HAP-1 (cell line): ENCODE results near the gene EXOC1.
"Not testable (repeated sequence)": the region's sequence is repeated elsewhere in the genome, so short reads cannot be mapped to it uniquely, and the experiment has no call there.

ENCODE experiments used
- DNase-seq, 2 experiments: peaks; one replicate each; pipeline ENCODE4 v3.0.0-alpha.2; 2016 to 2020; ENCODE audit warnings: low spot score in 2 of 2
- H3K27me3 ChIP-seq: fragments of 250-450 bp; sonication (Bioruptor Pico); 2 replicates; pipeline ENCODE4 v1.5.1; 2020; ENCODE audit warnings: low read depth, mild to moderate bottlenecking, moderate library complexity
- H3K36me3 ChIP-seq: fragments of 250-450 bp; sonication (Bioruptor Pico); replicated peaks from 2 replicates; pipeline ENCODE4 v1.5.1; 2020; ENCODE audit warnings: mild to moderate bottlenecking
- H3K4me1 ChIP-seq: fragments of 250-450 bp; sonication (Bioruptor Pico); 2 replicates; pipeline ENCODE4 v1.5.1; 2020; ENCODE audit warnings: mild to moderate bottlenecking
- H3K4me3 ChIP-seq: fragments of 250-450 bp; sonication (Bioruptor Pico); 2 replicates; pipeline ENCODE4 v1.5.1; 2020; ENCODE audit warnings: mild to moderate bottlenecking, moderate library complexity
- H3K9me3 ChIP-seq: fragments of 250-450 bp; sonication (Bioruptor Pico); 2 replicates; pipeline ENCODE4 v1.5.1; 2020; ENCODE audit warnings: mild to moderate bottlenecking, moderate library complexity
- in situ Hi-C: fragments of 300-500 bp; cut with MboI; formaldehyde crosslinking; loops from 3 replicates; pipeline ENCODE4 v1.14.3; 2020; ENCODE audit warnings: low sequenced_read_pairs, inconsistent platforms, mixed read lengths

EXOC1 gene

GRCh38 chr4:55932511-55932910 lies 79.1 kb downstream of the EXOC1 start:
- Histone ChIP-seq H3K4me1 (peaks cover 7% of the 10 kb centered on the region), H3K27me3 (no peaks in the 10 kb centered on the region), H3K36me3 (no peaks in the 10 kb centered on the region), H3K4me3 (no peak overlapping the region), H3K9me3 (peaks cover 10% of the 10 kb centered on the region)
- in situ Hi-C loops = no loop called here
- no peak for DNase-seq

- Histone ChIP-seq H3K36me3 (no peaks in the 10 kb centered on the region), H3K4me1 (no peaks in the 10 kb centered on the region), H3K4me3 (no peak overlapping the region), H3K27me3 (no peaks in the 10 kb centered on the region), H3K9me3 (peaks cover 7% of the 10 kb centered on the region; the same call in 1 of the 2 replicates)
- in situ Hi-C loops = no loop called here
- DNase-seq = no peak
Observed at GRCh38 chr4:55933611-55934010, 80.2 kb downstream of the EXOC1 start.

- H3K4me1 ChIP-seq, H3K9me3 ChIP-seq, DNase-seq, in situ Hi-C loops, H3K36me3 ChIP-seq, H3K27me3 ChIP-seq, H3K4me3 ChIP-seq: not testable (repeated sequence)
Observed at GRCh38 chr4:55935907-55936306, 82.5 kb downstream of the EXOC1 start.

GRCh38 chr4:55938481-55938880 lies 85.0 kb downstream of the EXOC1 start:
- Histone ChIP-seq H3K4me1 (peaks cover 13% of the 10 kb centered on the region), H3K4me3 (no peak overlapping the region), H3K9me3 (peaks cover 6% of the 10 kb centered on the region; the same call in 1 of the 2 replicates), H3K36me3 (no peaks in the 10 kb centered on the region), H3K27me3 (no peaks in the 10 kb centered on the region)
- in situ Hi-C loops = no loop called here
- DNase-seq = no peak

GRCh38 chr4:55939421-55939820 lies 86.0 kb downstream of the EXOC1 start:
- Histone ChIP-seq H3K9me3 (peaks cover 6% of the 10 kb centered on the region; the same call in 1 of the 2 replicates), H3K4me3 (no peak overlapping the region), H3K27me3 (no peaks in the 10 kb centered on the region), H3K4me1 (peaks cover 13% of the 10 kb centered on the region), H3K36me3 (no peaks in the 10 kb centered on the region)
- in situ Hi-C loops = no loop called here
- DNase-seq = no peak

GRCh38 chr4:55941881-55942396 lies 88.5 kb downstream of the EXOC1 start:
- Histone ChIP-seq H3K36me3 (no peaks in the 10 kb centered on the region), H3K4me3 (no peak overlapping the region), H3K27me3 (no peaks in the 10 kb centered on the region), H3K4me1 (peaks cover 18% of the 10 kb centered on the region), H3K9me3 (peaks cover under 1% of the 10 kb centered on the region; the same call in 1 of the 2 replicates)
- in situ Hi-C loops = loop anchor here (10.0 kb wide), 1 partner anchor 363 kb away; no protein-coding TSS in a partner anchor
- DNase-seq = no peak

- no peak overlapping the region for H3K4me3 ChIP-seq
- DNase-seq = peak; percentile 81 to 90
- H3K36me3 ChIP-seq = peaks cover 2% of the 10 kb centered on the region
- no peaks in the 10 kb centered on the region for H3K9me3 ChIP-seq
- H3K4me1 ChIP-seq = peaks cover 33% of the 10 kb centered on the region
- H3K27me3 ChIP-seq = no peaks in the 10 kb centered on the region
- in situ Hi-C loops = loop anchor here (10.0 kb wide), 1 partner anchor 357 kb away; no protein-coding TSS in a partner anchor
Observed at GRCh38 chr4:55947254-55947882, 93.9 kb downstream of the EXOC1 start.

- in situ Hi-C loops = loop anchor here (10.0 kb wide), 1 partner anchor 357 kb away; no protein-coding TSS in a partner anchor
Observed at GRCh38 chr4:55947912-55948725, 94.7 kb downstream of the EXOC1 start.

GRCh38 chr4:55948726-55949481 lies 95.5 kb downstream of the EXOC1 start, which contains the start of gene CEP135:
Gene CEP135 (plus strand): TSS chr4:55948945. CDS start chr4:55952131, 3,186 bp downstream.
- peaks cover 10% of the 10 kb centered on the region for H3K36me3 ChIP-seq
- peak within 1 kb of the TSS; percentile 78 for H3K4me3 ChIP-seq
- no peaks in the 10 kb centered on the region for H3K9me3 ChIP-seq
- in situ Hi-C loops = loop anchor here (10.0 kb wide), 1 partner anchor 356 kb away; no protein-coding TSS in a partner anchor
- DNase-seq = peak; percentile 88 to 96
- H3K27me3 ChIP-seq = no peaks in the 10 kb centered on the region
- peaks cover 30% of the 10 kb centered on the region for H3K4me1 ChIP-seq

More at GRCh38 chr4:55947912-55948725, 94.7 kb downstream of the EXOC1 start:
- no peaks in the 10 kb centered on the region for H3K27me3 ChIP-seq
- no peaks in the 10 kb centered on the region for H3K9me3 ChIP-seq
- H3K36me3 ChIP-seq = peaks cover 9% of the 10 kb centered on the region
- peak overlapping the region; percentile 78 for H3K4me3 ChIP-seq
- DNase-seq = peak in 1 of 2 experiments; percentile 42
- peaks cover 33% of the 10 kb centered on the region for H3K4me1 ChIP-seq

- H3K4me1 ChIP-seq = peaks cover 30% of the 10 kb centered on the region
- peaks cover 15% of the 10 kb centered on the region for H3K36me3 ChIP-seq
- no peaks in the 10 kb centered on the region for H3K9me3 ChIP-seq
- H3K27me3 ChIP-seq = no peaks in the 10 kb centered on the region
- no peak for DNase-seq
- H3K4me3 ChIP-seq = peak overlapping the region; percentile 78
- in situ Hi-C loops = loop anchor here (10.0 kb wide), 1 partner anchor 355 kb away; no protein-coding TSS in a partner anchor
Observed at GRCh38 chr4:55949482-55949802, 96.0 kb downstream of the EXOC1 start.

- no peak for DNase-seq
- H3K4me1 ChIP-seq = peaks cover 30% of the 10 kb centered on the region
- in situ Hi-C loops = no loop called here
- H3K27me3 ChIP-seq = no peaks in the 10 kb centered on the region
- no peaks in the 10 kb centered on the region for H3K9me3 ChIP-seq
- H3K36me3 ChIP-seq = peaks cover 32% of the 10 kb centered on the region
- no peak overlapping the region for H3K4me3 ChIP-seq
Observed at GRCh38 chr4:55951191-55951922, 97.9 kb downstream of the EXOC1 start.
